ENCODE measurements around the gene CTBP2. TPM values are rescaled to one million over a fixed set of nuclear protein-coding genes. Genes with fewer than 3 reads are reported as not detected.
A peak's percentile ranks its signal among the peaks of the same experiment; 100 is the strongest.

The CTBP2 gene
- total RNA-seq, 1 experiment from 2014 or later: 212 TPM

GRCh38 chr10:125083576-125083920 is 76.8 kb downstream of the CTBP2 start:
- Histone ChIP-seq H3K27me3 (ENCODE audit: insufficient read depth, low read length) (no peaks in the 10 kb centered on the region), H4K8ac (replicated peaks; ENCODE audit: insufficient read length, low read depth, low read length) (no peak overlapping the region), H2BK12ac (ENCODE audit: insufficient read length, low read depth, low read length) (no peak overlapping the region), H3K79me2 (ENCODE audit: insufficient read depth, low read length) (peaks cover 67% of the 10 kb centered on the region; the same call in 1 of the 2 replicates), H2BK15ac (ENCODE audit: low read depth, low read length) (no peak overlapping the region), H3K4me1 (ENCODE audit: insufficient read depth, low read length) (peaks cover 2% of the 10 kb centered on the region), H3K56ac (ENCODE audit: insufficient read length, low read depth, low read length) (no peak overlapping the region), H2BK120ac (ENCODE audit: low read depth, low read length, poor library complexity, severe bottlenecking) (no peak overlapping the region), H3K18ac (ENCODE audit: insufficient read length, low read depth, low read length) (no peak overlapping the region), H2BK20ac (ENCODE audit: low read depth, low read length, poor library complexity, severe bottlenecking) (no peak overlapping the region), H3T11ph (ENCODE audit: low read length) (no peak overlapping the region), H3K9me3 (ENCODE audit: control insufficient read depth, low read depth, low read length) (no peaks in the 10 kb centered on the region), H4K5ac (ENCODE audit: insufficient read length, low read depth, low read length) (no peak overlapping the region), H3K4me2 (ENCODE audit: insufficient read depth, insufficient read length, low read length) (no peak overlapping the region), H4K20me1 (ENCODE audit: control insufficient read depth, insufficient read depth, insufficient read length) (peaks cover 4% of the 10 kb centered on the region), H2AK5ac (ENCODE audit: insufficient read length, low read length) (no peak overlapping the region), H3K14ac (ENCODE audit: insufficient read depth, low read length) (no peak overlapping the region), H3K27ac (ENCODE audit: insufficient read length, low read depth, low read length) (no peak overlapping the region), H3K4ac (ENCODE audit: low read depth, low read length) (no peak overlapping the region), H3K23me2 (ENCODE audit: insufficient read length, low read depth, low read length, poor library complexity, severe bottlenecking) (no peaks in the 10 kb centered on the region), H2AFZ (ENCODE audit: low read length) (no peak overlapping the region), H3K79me1 (ENCODE audit: insufficient read depth, low read depth, low read length, poor library complexity, severe bottlenecking) (peaks cover 9% of the 10 kb centered on the region), H4K91ac (ENCODE audit: insufficient read length, low read depth, low read length) (no peak overlapping the region), H3K9ac (ENCODE audit: extremely low read depth, insufficient read length, low read length) (no peak overlapping the region), H2BK5ac (ENCODE audit: insufficient read length, low read length) (no peak overlapping the region), H3K23ac (ENCODE audit: insufficient read length, low read depth, low read length) (no peak overlapping the region)
- Mint-ChIP-seq H3K4me1 (peaks cover 57 to 70% of the 10 kb centered on the region in 2 experiments), H3K9me3 (no peaks in the 10 kb centered on the region), H3K36me3 (ENCODE audit: insufficient read depth in 1 of 3, low read depth in 3 of 3) (peaks cover 42 to 79% (median 69%) of the 10 kb centered on the region in 3 experiments), H3K27ac (peak overlapping the region; percentile 43 to 97 (median 76); a peak in 5 of 7 replicates), H3K4me3 (no peak overlapping the region), H3K27me3 (ENCODE audit: low read depth) (no peaks in the 10 kb centered on the region)
- no peak for TF ChIP-seq CTCF (conservative IDR thresholded peaks at IDR 0.05)
- no CpG with 5 or more reads among the region's 10 CpGs for WGBS (ENCODE audit: extremely low coverage, insufficient read length, low lambda C conversion rate)
- DNase-seq: no peak
